ENCODE results near the gene HERC3.

Gene HERC3

GRCh38 chr4:88660446-88661294 is 68.4 kb downstream of the HERC3 start:
- no peak for DNase-seq

- no peak for DNase-seq
Measured at GRCh38 chr4:88661739-88662138, 69.5 kb downstream of the HERC3 start.

- DNase-seq = peak in 2 of 5 donors; percentile 6 to 24
Measured at GRCh38 chr4:88672987-88673386, 80.7 kb downstream of the HERC3 start.

- no peak for DNase-seq
Measured at GRCh38 chr4:88673886-88674285, 81.6 kb downstream of the HERC3 start.

GRCh38 chr4:88674565-88674964 is 82.3 kb downstream of the HERC3 start:
- no peak for DNase-seq

- DNase-seq = no peak
Measured at GRCh38 chr4:88674979-88675378, 82.7 kb downstream of the HERC3 start.

GRCh38 chr4:88675543-88675942 is 83.3 kb downstream of the HERC3 start:
- DNase-seq = no peak

- no peak for DNase-seq
Measured at GRCh38 chr4:88681209-88681608, 88.9 kb downstream of the HERC3 start.

- no peak for DNase-seq
Measured at GRCh38 chr4:88690355-88690754, 98.1 kb downstream of the HERC3 start.

GRCh38 chr4:88693792-88694191 is 101.5 kb downstream of the HERC3 start:
- DNase-seq = no peak

GRCh38 chr4:88696630-88697029 is 104.3 kb downstream of the HERC3 start:
- DNase-seq = no peak

GRCh38 chr4:88697141-88697540 is 104.9 kb downstream of the HERC3 start:
- peak in 3 of 5 donors; percentile 11 to 13 (median 12) for DNase-seq

- DNase-seq = peak; percentile 48 to 85 (median 63)
Measured at GRCh38 chr4:88697588-88698329, 105.5 kb downstream of the HERC3 start, which contains the start of gene NAP1L5. TSS of gene NAP1L5 (minus strand) at chr4:88697829. CDS start at chr4:88697754, 75 bp downstream.

- DNase-seq = no peak
Measured at GRCh38 chr4:88698519-88698918, 106.2 kb downstream of the HERC3 start.

- no peak for DNase-seq
Measured at GRCh38 chr4:88702782-88703181, 110.5 kb downstream of the HERC3 start.

GRCh38 chr4:88705223-88705622 is 112.9 kb downstream of the HERC3 start:
- DNase-seq = no peak

- DNase-seq = no peak
Measured at GRCh38 chr4:88705805-88706492, 113.7 kb downstream of the HERC3 start.

GRCh38 chr4:88706574-88706973 is 114.3 kb downstream of the HERC3 start:
- DNase-seq = no peak

GRCh38 chr4:88709989-88710388 is 117.7 kb downstream of the HERC3 start:
- no peak for DNase-seq

GRCh38 chr4:88713782-88714181 is 121.5 kb downstream of the HERC3 start:
- DNase-seq = no peak

- no peak for DNase-seq
Measured at GRCh38 chr4:88718098-88718497, 125.8 kb downstream of the HERC3 start.

- DNase-seq = no peak
Measured at GRCh38 chr4:88719381-88719780, 127.1 kb downstream of the HERC3 start.

Measured in T-helper 1 cell (primary cell).